ENCODE data around the gene C13orf46. TPM values are rescaled to one million over a fixed set of nuclear protein-coding genes. Genes with fewer than 3 reads are reported as not detected.

Gene C13orf46
- polyA plus RNA-seq, 2 of the 4 experiments (the other 2 are of a cell fraction) = 0.05 to 0.13 TPM

DNA sequence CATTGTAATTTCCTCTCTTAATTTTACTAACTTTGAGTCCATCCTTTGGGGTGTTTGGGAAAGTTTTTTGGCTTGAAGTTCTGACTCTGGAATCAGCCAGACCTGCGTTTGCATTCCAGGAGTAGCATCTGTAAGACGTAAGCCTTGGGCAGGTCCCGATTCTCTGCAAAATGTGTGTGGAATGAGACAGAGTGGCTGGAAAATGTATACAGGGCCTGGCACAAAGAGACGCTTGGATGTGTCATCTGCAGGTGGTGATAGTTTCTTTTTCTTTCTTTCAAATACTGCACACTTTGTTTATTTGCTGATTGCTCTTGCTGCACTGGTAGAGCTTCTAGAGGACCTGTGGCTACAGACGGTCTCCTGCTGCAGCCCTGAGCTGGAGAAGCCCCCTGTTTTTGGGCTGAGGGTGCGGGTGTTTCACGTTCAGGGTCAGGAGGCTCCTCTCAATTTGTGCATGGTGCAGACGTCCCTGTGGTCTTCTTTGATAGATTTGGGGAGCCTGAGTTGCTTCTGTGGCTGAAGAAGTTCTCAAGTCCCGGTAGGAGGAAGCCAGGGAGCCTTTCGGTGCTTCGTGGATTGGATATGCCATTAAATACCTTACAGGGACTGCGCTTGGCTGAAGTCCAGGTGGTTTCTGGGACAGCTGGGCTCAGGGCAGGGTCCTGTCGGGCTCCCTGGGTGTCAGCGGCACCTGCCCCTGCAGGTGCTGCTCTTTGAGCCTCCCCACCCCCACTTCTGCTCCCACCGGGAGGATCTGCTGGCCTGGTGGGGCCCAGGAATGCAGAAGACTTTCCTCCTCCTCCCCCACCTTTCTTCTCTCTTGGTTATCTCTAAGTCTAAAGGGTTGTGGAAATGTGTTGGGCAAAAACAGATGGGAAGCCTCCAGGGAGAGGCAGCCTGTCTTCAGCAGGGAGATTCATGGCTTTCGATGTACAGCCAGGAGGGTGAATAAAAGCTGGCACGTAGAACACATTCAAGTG is 66.0 kb downstream of the C13orf46 start:
- CTCF ChIA-PET = no interaction called here

GRCh38 chr13:113906571-113906970 is 67.3 kb downstream of the C13orf46 start:
- H3K4me3 ChIP-seq = no peak overlapping the region
- ATAC-seq = no peak; a peak in 1 of 6 replicates
- no peaks in the 10 kb centered on the region for H3K4me1 ChIP-seq
- H3K27ac ChIP-seq = no peak overlapping the region
- H3K4me2 ChIP-seq = no peak overlapping the region
- ChIA-PET CTCF (no interaction called here), POLR2A (no interaction called here)
- WGBS (ENCODE audit: missing lambda C conversion rate) = 48% methylated on average over 3 of the region's 4 CpGs
- H3K9me3 ChIP-seq = no peaks in the 10 kb centered on the region
- FAIRE-seq = no peak
- DNase-seq (ENCODE audit: low read depth in 1 of 2, low spot score in 1 of 2) = no peak
- TF ChIP-seq CBX2 (IDR thresholded peaks at IDR 0.05; ENCODE audit: borderline replicate concordance, low read depth) = no peak
- TF ChIP-seq RARB (CRISPR knock-in tag; IDR thresholded peaks at IDR 0.05) = no peak
- no peak for TF ChIP-seq GATA3 (IDR thresholded peaks at IDR 0.05; ENCODE audit: borderline replicate concordance)
- TF ChIP-seq ATOH8 (CRISPR knock-in tag; IDR thresholded peaks at IDR 0.05; ENCODE audit: low read depth) = no peak
- TF ChIP-seq PBX3 (IDR thresholded peaks at IDR 0.05) = no peak
- no peak for TF ChIP-seq JUN (IDR thresholded peaks at IDR 0.05)
- TF ChIP-seq SREBF2 (IDR thresholded peaks at IDR 0.05) = no peak
- TF ChIP-seq FOXS1 (CRISPR knock-in tag; IDR thresholded peaks at IDR 0.05) = no peak
- TF ChIP-seq, protein P1, sequence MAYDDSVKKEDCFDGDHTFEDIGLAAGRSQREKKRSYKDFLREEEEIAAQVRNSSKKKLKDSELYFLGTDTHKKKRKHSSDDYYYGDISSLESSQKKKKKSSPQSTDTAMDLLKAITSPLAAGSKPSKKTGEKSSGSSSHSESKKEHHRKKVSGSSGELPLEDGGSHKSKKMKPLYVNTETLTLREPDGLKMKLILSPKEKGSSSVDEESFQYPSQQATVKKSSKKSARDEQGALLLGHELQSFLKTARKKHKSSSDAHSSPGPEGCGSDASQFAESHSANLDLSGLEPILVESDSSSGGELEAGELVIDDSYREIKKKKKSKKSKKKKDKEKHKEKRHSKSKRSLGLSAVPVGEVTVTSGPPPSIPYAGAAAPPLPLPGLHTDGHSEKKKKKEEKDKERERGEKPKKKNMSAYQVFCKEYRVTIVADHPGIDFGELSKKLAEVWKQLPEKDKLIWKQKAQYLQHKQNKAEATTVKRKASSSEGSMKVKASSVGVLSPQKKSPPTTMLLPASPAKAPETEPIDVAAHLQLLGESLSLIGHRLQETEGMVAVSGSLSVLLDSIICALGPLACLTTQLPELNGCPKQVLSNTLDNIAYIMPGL (CRISPR knock-in tag; IDR thresholded peaks at IDR 0.05; ENCODE audit: borderline replicate concordance) = no peak
- no peak for TF ChIP-seq FOSB (CRISPR knock-in tag; IDR thresholded peaks at IDR 0.05)
- no peak for TF ChIP-seq CEBPB (IDR thresholded peaks at IDR 0.05)
- TF ChIP-seq POLR2A (IDR thresholded peaks at IDR 0.05; ENCODE audit: low read length) = no peak
- TF ChIP-seq KDM1A (IDR thresholded peaks at IDR 0.05; ENCODE audit: low read depth) = no peak
- no peak for TF ChIP-seq HDAC2 (IDR thresholded peaks at IDR 0.05)
- TF ChIP-seq CHD4 (IDR thresholded peaks at IDR 0.05; ENCODE audit: borderline replicate concordance) = no peak
- TF ChIP-seq REST (IDR thresholded peaks at IDR 0.05) = no peak
- no peak for TF ChIP-seq ZFP36 (IDR thresholded peaks at IDR 0.05; ENCODE audit: borderline replicate concordance, partially characterized antibody)

More for the DNA sequence above, 66.0 kb downstream of the C13orf46 start:
- POLR2A ChIA-PET = no interaction called here
- no peak for DNase-seq (ENCODE audit: low read depth in 1 of 2, low spot score in 1 of 2)
- no peak for ATAC-seq
- FAIRE-seq = no peak
- Histone ChIP-seq H3K9me3 (peaks cover 4% of the 10 kb centered on the region; the same call in 1 of the 3 replicates), H3K4me3 (no peak overlapping the region), H3K27ac (no peak overlapping the region), H3K4me2 (no peak overlapping the region), H3K4me1 (no peaks in the 10 kb centered on the region)
- no peak for TF ChIP-seq RNF2 (IDR thresholded peaks at IDR 0.05; ENCODE audit: borderline replicate concordance, low read depth)
- TF ChIP-seq HOXB5 (CRISPR knock-in tag; IDR thresholded peaks at IDR 0.05) = no peak
- no peak for TF ChIP-seq GATA3 (IDR thresholded peaks at IDR 0.05; ENCODE audit: borderline replicate concordance)
- TF ChIP-seq JUN (IDR thresholded peaks at IDR 0.05) = no peak
- no peak for TF ChIP-seq TP53 (CRISPR knock-in tag; IDR thresholded peaks at IDR 0.05)
- TF ChIP-seq JUNB (IDR thresholded peaks at IDR 0.05) = no peak
- no peak for TF ChIP-seq NR3C1 (IDR thresholded peaks at IDR 0.05)
- no peak for TF ChIP-seq RCOR1 (IDR thresholded peaks at IDR 0.05; ENCODE audit: low read depth, low read length)
- TF ChIP-seq RFX5 (IDR thresholded peaks at IDR 0.05) = no peak
- TF ChIP-seq ATOH8 (CRISPR knock-in tag; IDR thresholded peaks at IDR 0.05; ENCODE audit: low read depth) = no peak
- no peak for TF ChIP-seq SMC3 (IDR thresholded peaks at IDR 0.05)
- no peak for TF ChIP-seq RAD21 (conservative IDR thresholded peaks at IDR 0.05 in 1 of 2, IDR thresholded peaks at IDR 0.05 in 1 of 2)
- no peak for TF ChIP-seq RARB (CRISPR knock-in tag; IDR thresholded peaks at IDR 0.05)
- no peak for TF ChIP-seq KDM1A (IDR thresholded peaks at IDR 0.05; ENCODE audit: low read depth)
- no peak for TF ChIP-seq CEBPB (IDR thresholded peaks at IDR 0.05)
- TF ChIP-seq FOXS1 (CRISPR knock-in tag; IDR thresholded peaks at IDR 0.05) = no peak
- no peak for TF ChIP-seq KDM5A (IDR thresholded peaks at IDR 0.05)
- no peak for TF ChIP-seq POLR2AphosphoS2 (conservative IDR thresholded peaks at IDR 0.05; ENCODE audit: low read length)
- WGBS (ENCODE audit: missing lambda C conversion rate) = 52% methylated on average over 14 of the region's 17 CpGs
